ENCODE data around the gene COG5. TPM values are rescaled to one million over a fixed set of nuclear protein-coding genes. Genes with fewer than 3 reads are reported as not detected.

COG5 gene
- 55.7 TPM for total RNA-seq

GRCh38 chr7:107563775-107564552 lies at the start of gene COG5, which contains the start of gene DUS4L:
Gene COG5, minus strand, starts transcription at chr7:107563920. Its CDS starts 24 bp downstream, at chr7:107563896.
Gene DUS4L, plus strand, starts transcription at chr7:107563971. Its CDS starts 3,100 bp downstream, at chr7:107567071.
- DNase-seq (ENCODE audit: low spot score) (peak; percentile 91), ATAC-seq (peak; percentile 97)
- intact Hi-C loops (cut with DNase I), result no loop called here

DNA sequence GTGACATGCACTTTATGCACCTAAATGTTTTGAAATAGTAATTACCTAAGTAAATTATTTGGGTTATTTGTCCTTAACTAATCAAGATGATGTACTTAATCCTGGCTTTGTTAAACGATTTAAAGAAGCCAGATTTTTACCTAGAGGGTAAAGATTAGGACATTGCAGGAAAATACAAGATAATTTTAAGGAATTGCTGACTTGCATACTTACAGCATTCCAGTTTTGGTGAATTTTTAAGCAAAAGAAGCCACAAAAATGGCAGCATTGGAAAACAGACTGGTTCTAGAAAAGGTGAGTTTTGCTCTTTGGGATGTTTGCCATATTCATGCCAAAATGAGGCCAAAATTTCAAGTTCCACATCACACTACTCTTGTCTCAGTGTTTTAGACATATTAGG lies 49.7 kb upstream of the COG5 start:
- intact Hi-C loops (cut with DNase I), result no loop called here
- no peak for DNase-seq (ENCODE audit: low spot score)
- ATAC-seq, result no peak

DNA sequence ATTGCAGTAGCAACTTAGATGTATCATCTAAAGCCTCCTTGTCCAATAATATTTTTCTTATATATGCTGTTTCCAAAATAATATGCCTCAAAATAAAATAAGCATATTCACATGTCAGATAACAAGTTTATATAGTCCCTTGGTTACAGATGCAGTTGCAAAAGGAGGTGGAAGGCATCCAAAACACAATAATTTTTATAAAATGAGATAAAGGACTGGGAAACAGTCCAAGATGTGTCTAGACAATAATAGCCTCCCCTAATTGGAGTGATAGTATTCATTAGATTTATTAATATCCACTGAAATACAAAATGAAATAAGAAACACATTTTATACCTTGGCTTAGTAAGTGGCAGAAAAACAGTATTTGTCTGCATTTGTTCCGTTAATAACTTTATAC lies 46.6 kb upstream of the COG5 start:
- intact Hi-C loops (cut with DNase I), result no loop called here
- ATAC-seq (no peak), DNase-seq (ENCODE audit: low spot score) (no peak)

DNA sequence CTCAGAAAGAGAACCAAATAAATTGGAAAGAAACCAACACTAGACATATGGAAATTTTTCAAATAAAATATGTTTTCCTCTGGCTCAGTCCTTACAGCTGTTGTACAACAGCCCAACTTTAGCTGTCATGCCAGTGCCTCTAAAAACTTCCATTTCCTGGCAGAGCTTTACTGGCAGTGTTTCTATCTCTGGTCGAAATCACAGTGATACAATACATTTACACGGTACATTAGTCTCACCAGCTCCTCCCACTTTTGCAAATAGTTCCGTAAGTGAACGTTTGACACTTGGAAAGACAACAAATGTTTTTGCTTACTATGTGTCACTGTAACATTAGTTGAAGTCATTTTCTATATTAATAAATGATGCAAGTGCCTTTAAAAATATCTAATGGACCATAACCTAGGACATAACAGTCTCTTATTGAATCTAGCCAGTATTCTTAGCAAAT lies 46.1 kb upstream of the COG5 start:
- intact Hi-C loops (cut with DNase I), result no loop called here
- no peak for ATAC-seq
- DNase-seq (ENCODE audit: low spot score), result no peak

GRCh38 chr7:107606303-107606702 lies 42.6 kb upstream of the COG5 start:
- intact Hi-C loops (cut with DNase I), result no loop called here
- no peak for ATAC-seq
- no peak for DNase-seq (ENCODE audit: low spot score)

- intact Hi-C loops (cut with DNase I), result no loop called here
- ATAC-seq, result no peak
- DNase-seq (ENCODE audit: low spot score), result no peak
These were observed 41.6 kb upstream of the COG5 start for GRCh38 chr7:107605218-107605815.

- no peak for ATAC-seq
- no peak for DNase-seq (ENCODE audit: low spot score)
- intact Hi-C loops (cut with DNase I), result no loop called here
These were observed 37.1 kb upstream of the COG5 start for GRCh38 chr7:107600816-107601215.

DNA sequence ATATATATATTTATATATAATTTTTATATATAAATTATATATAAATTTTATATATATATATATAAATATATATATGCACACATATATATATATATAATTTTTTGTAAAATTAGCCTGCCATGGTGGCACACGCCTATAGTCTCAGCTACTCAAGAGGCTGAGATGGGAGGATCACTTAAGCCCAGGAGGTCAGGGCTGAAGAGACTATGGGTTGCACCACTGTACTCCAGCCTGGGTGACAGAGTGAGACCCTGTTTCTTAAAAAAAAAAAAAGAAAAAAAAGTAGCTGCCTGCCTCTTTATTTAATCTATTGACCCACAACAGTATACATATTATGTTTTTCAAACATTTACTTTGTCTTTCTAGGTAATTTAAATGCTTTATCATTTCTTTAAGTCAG lies 35.5 kb upstream of the COG5 start:
- DNase-seq (ENCODE audit: low spot score) (no peak), ATAC-seq (no peak)
- intact Hi-C loops (cut with DNase I), result no loop called here

DNA sequence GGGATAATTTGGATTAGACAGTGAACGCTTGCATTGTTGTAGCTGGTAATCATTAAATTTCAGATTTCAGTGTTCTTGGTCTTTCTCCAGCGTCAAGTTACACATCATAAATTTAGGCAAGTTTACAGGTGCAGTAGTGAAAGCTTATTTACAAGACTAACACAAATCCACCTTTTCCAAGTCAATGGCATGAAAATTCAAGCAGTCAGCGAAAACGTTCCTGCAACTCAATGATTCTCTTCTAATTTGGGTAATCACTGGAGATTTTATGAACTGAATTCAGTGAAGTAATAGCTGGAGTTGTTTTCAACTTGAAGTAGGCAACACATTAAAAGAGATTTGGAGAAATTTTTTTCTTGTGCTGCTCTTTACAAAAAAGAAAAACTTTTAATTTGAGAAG lies 34.2 kb upstream of the COG5 start:
- ATAC-seq, result no peak
- intact Hi-C loops (cut with DNase I), result no loop called here

GRCh38 chr7:107597582-107597916 lies 33.8 kb upstream of the COG5 start:
- ATAC-seq, result no peak
- no peak for DNase-seq (ENCODE audit: low spot score)
- intact Hi-C loops (cut with DNase I), result no loop called here

More for the DNA sequence above, 34.2 kb upstream of the COG5 start:
- no peak for DNase-seq (ENCODE audit: low spot score)

DNA sequence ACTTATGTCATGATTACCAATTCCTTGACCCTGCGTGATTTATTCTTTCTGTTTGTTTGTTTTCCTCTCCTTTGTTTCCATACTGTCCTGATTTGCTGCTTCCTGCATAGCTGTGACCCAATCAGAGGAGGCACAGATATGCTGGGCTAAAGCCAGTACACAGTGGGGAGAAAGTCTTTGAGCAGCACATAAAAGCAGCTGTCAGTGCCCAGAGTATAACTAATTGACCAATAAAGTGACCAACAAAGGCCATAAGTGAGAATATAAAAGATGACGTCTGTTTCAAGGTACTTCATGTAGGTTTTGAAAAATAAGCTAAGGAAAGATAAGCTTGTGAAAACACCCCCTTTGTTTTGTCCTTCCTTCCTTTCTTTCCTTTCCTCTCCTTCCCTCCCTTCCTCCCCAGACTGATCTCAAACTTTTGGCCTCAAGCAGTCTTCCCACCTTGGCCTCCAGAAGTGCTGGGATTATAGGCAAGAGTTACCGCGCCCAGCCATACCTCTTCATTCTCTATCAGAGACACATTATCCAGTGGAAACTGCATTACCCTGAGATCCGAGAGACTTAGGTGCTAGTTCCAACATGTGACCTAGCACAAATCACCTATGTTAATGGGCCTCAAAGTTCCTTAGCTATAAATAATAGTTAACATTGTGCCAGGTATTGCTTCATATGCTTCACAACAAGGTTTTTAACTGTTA lies 33.3 kb upstream of the COG5 start:
- no peak for DNase-seq (ENCODE audit: low spot score)
- intact Hi-C loops (cut with DNase I), result no loop called here
- no peak for ATAC-seq

DNA sequence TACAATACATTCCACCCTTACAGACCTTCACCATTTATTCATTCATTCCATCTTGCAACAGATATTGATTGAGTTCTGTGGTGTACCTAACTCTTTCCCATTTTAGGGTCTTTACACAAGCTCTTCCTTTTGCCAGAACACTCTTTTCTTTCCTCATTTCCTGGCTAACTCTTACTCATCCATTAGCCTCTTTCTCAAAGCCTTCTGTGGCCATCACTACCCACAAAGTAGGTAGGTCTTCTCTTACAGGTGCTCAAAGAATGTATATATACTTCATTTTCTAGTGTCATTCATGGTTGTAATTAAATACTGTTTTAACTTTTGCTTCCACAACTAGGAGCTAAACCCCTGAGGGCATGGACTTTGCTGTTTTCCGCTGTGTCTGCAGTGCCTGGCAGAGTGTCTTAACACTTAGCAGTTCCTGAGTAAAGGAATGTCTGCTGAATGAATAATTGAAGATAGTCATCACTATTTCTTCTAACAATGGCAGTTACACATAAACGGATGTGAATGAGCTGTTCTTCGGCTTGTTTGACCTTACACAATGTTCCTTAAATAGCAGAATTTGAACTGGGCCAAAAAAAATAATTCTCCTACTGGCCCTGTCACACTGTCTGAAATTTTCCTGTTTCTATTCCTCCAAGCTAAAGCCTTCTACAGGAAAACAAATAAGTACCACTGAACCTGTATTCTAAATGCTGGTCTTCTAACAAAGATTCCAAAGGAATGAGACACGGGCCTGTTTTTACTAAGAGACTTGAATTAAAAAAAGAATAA lies 31.4 kb upstream of the COG5 start:
- DNase-seq (ENCODE audit: low spot score) (no peak), ATAC-seq (peak; percentile 92)
- intact Hi-C loops (cut with DNase I), result no loop called here

DNA sequence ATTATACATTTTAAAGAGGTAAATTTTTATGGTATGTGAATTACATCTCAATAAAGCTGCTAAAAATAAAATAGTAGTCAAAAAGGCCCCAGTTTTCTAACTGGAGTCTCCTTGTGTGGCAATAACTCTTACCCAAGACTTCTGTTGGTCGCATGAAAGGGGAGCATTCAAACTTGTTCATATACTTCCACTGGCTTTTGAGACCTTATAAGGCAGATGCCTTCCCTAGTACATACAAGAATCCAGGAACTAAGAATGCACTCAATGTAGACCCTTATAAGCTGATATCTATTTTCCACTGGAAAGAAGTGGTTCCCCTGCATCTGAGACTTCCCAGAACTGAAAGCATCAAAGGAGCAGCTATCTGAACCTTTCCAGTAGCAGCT lies 29.3 kb upstream of the COG5 start:
- ATAC-seq (no peak), DNase-seq (ENCODE audit: low spot score) (no peak)
- intact Hi-C loops (cut with DNase I), result no loop called here

DNA sequence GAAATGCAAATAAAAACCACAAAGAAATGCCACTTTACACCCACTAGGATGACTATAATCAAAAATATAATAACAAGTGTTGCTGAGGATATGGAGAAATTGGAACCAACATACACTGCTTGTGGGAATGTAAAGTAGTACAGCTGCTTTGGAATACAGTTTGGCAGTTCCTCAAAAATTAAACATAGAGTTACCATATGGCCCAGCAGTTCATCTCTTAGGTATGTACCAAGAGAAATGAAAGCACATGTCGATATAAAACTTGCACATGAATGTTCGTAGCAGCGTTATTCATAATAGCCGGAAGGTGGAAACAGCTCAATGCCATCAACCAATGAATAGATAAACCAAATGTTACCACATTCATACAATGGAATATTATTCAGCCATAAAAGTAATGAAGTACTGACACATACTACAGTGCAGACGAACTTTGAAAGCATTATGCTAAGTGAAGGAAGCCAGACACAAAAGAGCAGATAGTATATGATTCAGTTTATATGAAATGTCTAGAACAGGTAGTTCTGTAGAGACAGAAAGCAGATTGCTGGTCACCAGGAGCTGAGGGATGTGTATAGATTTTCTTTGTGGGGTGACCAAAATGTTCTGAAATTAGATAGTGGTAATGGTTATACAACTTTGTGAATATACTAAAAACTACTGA lies 28.8 kb upstream of the COG5 start:
- DNase-seq (ENCODE audit: low spot score) (no peak), ATAC-seq (no peak)
- intact Hi-C loops (cut with DNase I), result no loop called here

GRCh38 chr7:107591421-107591820 lies 27.7 kb upstream of the COG5 start:
- no peak for DNase-seq (ENCODE audit: low spot score)
- intact Hi-C loops (cut with DNase I), result no loop called here
- ATAC-seq, result no peak

DNA sequence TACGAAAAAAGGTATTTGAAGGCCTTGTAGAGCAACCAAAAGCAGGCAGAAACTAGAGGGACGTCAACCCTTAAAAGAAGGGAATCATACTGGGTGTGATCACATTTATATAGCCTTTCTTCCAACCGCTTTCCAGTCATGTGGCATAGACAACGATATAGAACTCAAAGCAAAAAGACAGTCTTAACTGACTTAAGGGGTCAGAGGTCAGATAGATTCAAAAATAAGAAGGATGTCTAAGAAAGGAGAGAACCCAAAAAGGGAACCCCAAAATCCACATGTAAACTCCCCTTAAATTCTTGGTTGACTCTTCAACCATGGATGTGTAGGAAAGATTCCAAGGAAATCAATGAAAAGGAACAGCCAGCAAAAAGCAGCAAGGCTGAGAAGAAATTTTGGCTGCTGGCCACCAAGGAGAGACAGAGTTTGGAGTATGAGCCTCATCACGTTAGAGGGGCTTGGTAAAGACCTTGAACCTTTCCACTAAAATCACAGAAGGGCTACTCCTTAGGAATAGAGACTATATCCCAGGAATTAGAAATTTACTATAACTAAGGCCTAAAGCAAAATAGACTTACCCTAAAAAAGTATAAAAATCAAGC lies 24.9 kb upstream of the COG5 start:
- ATAC-seq (no peak), DNase-seq (ENCODE audit: low spot score) (no peak)
- intact Hi-C loops (cut with DNase I), result no loop called here

DNA sequence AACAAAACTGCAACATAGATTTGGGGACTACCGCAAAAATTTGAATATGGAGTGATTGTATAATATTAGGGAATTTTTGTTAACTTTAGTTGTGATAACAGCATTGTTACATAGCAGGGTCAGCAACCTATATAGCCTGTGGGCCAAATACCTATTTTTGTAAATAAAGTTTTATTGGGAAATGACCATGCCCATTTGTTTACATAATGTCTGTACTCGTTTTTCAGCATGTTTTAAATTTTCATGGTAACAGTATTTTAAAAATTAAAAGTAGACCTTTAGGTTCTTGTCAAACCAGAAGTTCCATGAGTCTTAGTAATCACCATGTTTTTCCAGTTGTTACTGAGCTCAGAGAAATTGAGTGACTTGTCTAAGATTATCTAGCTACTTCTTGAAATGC lies 21.0 kb upstream of the COG5 start:
- DNase-seq (ENCODE audit: low spot score), result no peak
- no peak for ATAC-seq
- intact Hi-C loops (cut with DNase I), result no loop called here

GRCh38 chr7:107582875-107583274 lies 19.2 kb upstream of the COG5 start:
- DNase-seq (ENCODE audit: low spot score) (no peak), ATAC-seq (no peak)
- intact Hi-C loops (cut with DNase I), result no loop called here
